PC-3 (cell line): ENCODE results near the gene WNT7A. TPM values are rescaled to one million over a fixed set of nuclear protein-coding genes. Genes with fewer than 3 reads are reported as not detected.
A peak's percentile ranks its signal among the peaks of the same experiment; 100 is the strongest.

Experiments used
- ATAC-seq: fragments of 200-7000 bp; cut with Tn5 transposase; 2 replicates; pipeline ENCODE4 v1.9.1; 2020; ENCODE audit warnings: mild to moderate bottlenecking, moderate library complexity
- BruUV-seq: library from RNA; stranded (reverse); fragments of 400-500 nt; replicated peaks from 2 replicates; lab custom pipeline; 2021; lab: Mats Ljungman, UMichigan
- CTCF ChIA-PET: fragments of 300-600 bp; sonication (Branson Sonifier 250); formaldehyde crosslinking; loops from one replicate; lab custom pipeline; 2022; ENCODE audit warnings: antibody characterized with exemption; lab: Charles Lee
- POLR2A ChIA-PET: fragments of 300-600 bp; sonication (Branson Sonifier 250); formaldehyde crosslinking; loops from one replicate; lab custom pipeline; 2022; ENCODE audit warnings: antibody characterized with exemption; ENCODE audit not compliant: unreplicated experiment; lab: Charles Lee
- DNase-seq: peaks from one replicate; pipeline ENCODE4 v3.0.0-alpha.2; 2015
- H2AFZ ChIP-seq: fragments of 300-600 bp; sonication (generic); 2 replicates; pipeline ENCODE4 v1.6.0; 2016; ENCODE audit warnings: antibody characterized with exemption, low read length
- H3F3A ChIP-seq: fragments of 300-600 bp; sonication (generic); one replicate; pipeline ENCODE4 v1.6.0; 2017; ENCODE audit warnings: antibody characterized with exemption, low read length, control low read depth, mild to moderate bottlenecking; ENCODE audit not compliant: unreplicated experiment
- H3K27ac ChIP-seq: fragments of 300-600 bp; sonication (generic); 2 replicates; pipeline ENCODE4 v1.5.1; 2016; ENCODE audit warnings: mild to moderate bottlenecking, low read length
- H3K27me3 ChIP-seq: fragments of 300-600 bp; sonication (generic); 2 replicates; pipeline ENCODE4 v1.6.1; 2016; ENCODE audit warnings: low read length, mixed read lengths
- H3K36me3 ChIP-seq: fragments of 300-600 bp; sonication (generic); 2 replicates; pipeline ENCODE4 v1.6.1; 2016; ENCODE audit warnings: low read depth, mixed run types, low read length, mixed read lengths
- H3K4me1 ChIP-seq: fragments of 300-600 bp; sonication (generic); 2 replicates; pipeline ENCODE4 v1.5.1; 2016; ENCODE audit warnings: low read length; ENCODE audit not compliant: insufficient read depth
- H3K4me2 ChIP-seq: fragments of 300-600 bp; sonication (generic); 2 replicates; pipeline ENCODE4 v1.6.0; 2016; ENCODE audit warnings: low read length
- H3K4me3 ChIP-seq: fragments of 300-600 bp; sonication (generic); 2 replicates; pipeline ENCODE4 v1.5.1; 2016; ENCODE audit warnings: mild to moderate bottlenecking, low read length, mixed read lengths
- H3K79me2 ChIP-seq: fragments of 300-600 bp; sonication (generic); 2 replicates; pipeline ENCODE4 v1.6.1; 2017; ENCODE audit warnings: low read length, mixed read lengths
- H3K9ac ChIP-seq: fragments of 300-600 bp; sonication (generic); 2 replicates; pipeline ENCODE4 v1.6.0; 2016; ENCODE audit warnings: mild to moderate bottlenecking, low read length
- H3K9me2 ChIP-seq: fragments of 300-600 bp; sonication (generic); replicated peaks from 2 replicates; pipeline ENCODE4 v1.6.1; 2016; ENCODE audit warnings: mixed run types, low read length, mixed read lengths
- H3K9me3 ChIP-seq: fragments of 300-600 bp; sonication (generic); 2 replicates; pipeline ENCODE4 v1.6.1; 2016; ENCODE audit warnings: low read length, mixed read lengths
- H4K20me1 ChIP-seq: fragments of 300-600 bp; sonication (generic); 2 replicates; pipeline ENCODE4 v1.6.1; 2016; ENCODE audit warnings: low read length, mixed read lengths
- EZH2 ChIP-seq: fragments of 300-600 bp; sonication (generic); IDR thresholded peaks from one replicate; pipeline ENCODE4 v1.6.1; 2017; ENCODE audit warnings: antibody characterized with exemption, mild to moderate bottlenecking, low read length; ENCODE audit not compliant: unreplicated experiment
- EZH2phosphoT487 ChIP-seq: fragments of 300-600 bp; sonication (generic); IDR thresholded peaks from 2 replicates; pipeline ENCODE4 v1.6.1; 2018; ENCODE audit warnings: mild to moderate bottlenecking, antibody characterized with exemption, low read length, borderline replicate concordance
- intact Hi-C: fragments of 100-400 bp; cut with micrococcal nuclease; formaldehyde crosslinking; loops from 2 replicates; pipeline ENCODE4 v1.9.0; 2023
- total RNA-seq: library from RNA; depleted of rRNA; stranded (reverse); fragments of >200 nt; gene quantifications from 2 replicates; pipeline ENCODE4 v1.2.3, GENCODE V29; 2014
- TF ChIP-seq, protein P1 (sequence below): fragments of 300-600 bp; sonication (generic); conservative IDR thresholded peaks from 2 replicates; pipeline ENCODE4 v1.5.1; 2017; ENCODE audit warnings: antibody characterized with exemption, low read depth, mild to moderate bottlenecking, low read length

The WNT7A gene
- total RNA-seq, 1 experiment from 2014 or later, result 16.2 TPM

DNA sequence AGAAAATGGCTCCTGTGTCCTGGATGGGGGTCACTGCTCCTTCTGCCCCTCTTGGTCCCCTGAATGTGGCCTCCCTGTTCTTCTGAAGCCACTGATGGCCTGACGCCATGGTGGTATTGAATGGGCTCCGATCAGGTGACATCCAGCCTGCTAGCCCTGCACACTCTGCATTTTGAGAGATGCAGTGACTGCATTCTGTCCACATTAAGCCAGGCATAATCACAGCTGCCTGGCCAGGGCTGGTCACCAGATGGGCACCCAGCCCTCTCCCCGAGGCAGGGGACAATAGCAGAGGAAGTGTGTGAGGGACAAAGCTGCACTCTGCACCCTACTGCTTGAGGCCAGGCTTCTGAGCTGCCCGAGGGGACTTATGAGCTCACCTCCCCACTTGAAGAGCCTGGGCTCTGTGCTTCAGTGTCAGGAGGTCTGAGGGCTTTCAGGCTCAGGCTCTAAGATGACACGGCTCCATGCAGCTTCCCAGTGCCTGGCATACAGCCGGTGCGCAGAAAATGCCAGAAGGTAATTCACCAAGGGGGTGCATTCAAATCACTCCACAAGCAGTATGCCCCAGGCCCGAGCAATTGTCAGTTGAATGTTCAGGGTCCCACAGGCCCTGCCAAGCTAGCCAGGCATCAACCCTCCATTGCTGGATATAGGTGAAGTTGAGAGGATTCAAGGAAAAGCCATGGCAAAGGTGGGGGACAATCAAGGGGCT is 56.8 kb downstream of the WNT7A start:
- Histone ChIP-seq H3K9ac (no peak overlapping the region), H3K27ac (peak overlapping the region; percentile 53), H3K4me1 (peaks cover 55% of the 10 kb centered on the region), H3K4me2 (no peak overlapping the region), H3K79me2 (peaks cover 13% of the 10 kb centered on the region), H3K36me3 (no peaks in the 10 kb centered on the region), H2AFZ (no peak overlapping the region), H3K27me3 (no peaks in the 10 kb centered on the region), H3K4me3 (no peak overlapping the region), H3K9me3 (no peaks in the 10 kb centered on the region), H3F3A (no peaks in the 10 kb centered on the region), H4K20me1 (no peaks in the 10 kb centered on the region), H3K9me2 (no peaks in the 10 kb centered on the region)
- no TSS peak for BruUV-seq
- POLR2A ChIA-PET, result interaction anchor here (0.6 kb wide), 1 partner anchor 1159 kb away, joined by 3 read pairs; no protein-coding TSS in a partner anchor
- no peak for ATAC-seq
- DNase-seq, result no peak
- CTCF ChIA-PET, result no interaction called here
- TF ChIP-seq EZH2 (no peak), EZH2phosphoT487 (no peak)
- TF ChIP-seq, protein P1, sequence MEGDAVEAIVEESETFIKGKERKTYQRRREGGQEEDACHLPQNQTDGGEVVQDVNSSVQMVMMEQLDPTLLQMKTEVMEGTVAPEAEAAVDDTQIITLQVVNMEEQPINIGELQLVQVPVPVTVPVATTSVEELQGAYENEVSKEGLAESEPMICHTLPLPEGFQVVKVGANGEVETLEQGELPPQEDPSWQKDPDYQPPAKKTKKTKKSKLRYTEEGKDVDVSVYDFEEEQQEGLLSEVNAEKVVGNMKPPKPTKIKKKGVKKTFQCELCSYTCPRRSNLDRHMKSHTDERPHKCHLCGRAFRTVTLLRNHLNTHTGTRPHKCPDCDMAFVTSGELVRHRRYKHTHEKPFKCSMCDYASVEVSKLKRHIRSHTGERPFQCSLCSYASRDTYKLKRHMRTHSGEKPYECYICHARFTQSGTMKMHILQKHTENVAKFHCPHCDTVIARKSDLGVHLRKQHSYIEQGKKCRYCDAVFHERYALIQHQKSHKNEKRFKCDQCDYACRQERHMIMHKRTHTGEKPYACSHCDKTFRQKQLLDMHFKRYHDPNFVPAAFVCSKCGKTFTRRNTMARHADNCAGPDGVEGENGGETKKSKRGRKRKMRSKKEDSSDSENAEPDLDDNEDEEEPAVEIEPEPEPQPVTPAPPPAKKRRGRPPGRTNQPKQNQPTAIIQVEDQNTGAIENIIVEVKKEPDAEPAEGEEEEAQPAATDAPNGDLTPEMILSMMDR, result no peak
- intact Hi-C loops, result loop anchor here (1.0 to 5.0 kb wide), 5 partner anchors 18 to 166 kb away; no protein-coding TSS in a partner anchor

DNA sequence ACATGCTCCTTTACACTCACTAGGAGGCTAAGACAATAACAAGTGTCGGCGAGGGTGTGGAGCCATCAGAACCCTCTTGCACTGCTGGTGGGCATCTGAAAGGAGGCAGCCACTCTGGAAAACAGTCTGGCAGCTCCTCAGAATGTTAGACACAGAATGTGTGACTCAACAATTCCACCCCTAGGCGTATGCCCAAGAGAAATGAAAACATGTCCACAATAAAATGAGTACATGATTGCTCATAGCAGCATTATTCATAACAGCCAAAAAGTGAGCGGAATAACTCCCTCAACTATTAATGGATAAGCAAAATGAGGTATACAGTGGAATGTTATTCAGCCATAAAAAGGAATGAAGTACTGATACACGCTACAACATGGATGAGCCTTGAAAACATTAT is 57.8 kb downstream of the WNT7A start:
- 0 out of 2 replicates have a peak overlapping the region, but pooled peaks have one; percentile 5 for H3K4me3 ChIP-seq
- H3K36me3 ChIP-seq, result peaks cover 8% of the 10 kb centered on the region
- peak; percentile 82 for ATAC-seq
- TF ChIP-seq EZH2phosphoT487 (no peak), EZH2 (no peak)
- TF ChIP-seq, protein P1, result no peak
- POLR2A ChIA-PET, result no interaction called here
- H3K9me3 ChIP-seq, result peaks cover under 1% of the 10 kb centered on the region; the same call in 1 of the 2 replicates
- peaks cover 52% of the 10 kb centered on the region for H3K4me1 ChIP-seq
- CTCF ChIA-PET, result no interaction called here
- no peaks in the 10 kb centered on the region for H3K9me2 ChIP-seq
- H3F3A ChIP-seq, result no peaks in the 10 kb centered on the region
- peak; percentile 98 for DNase-seq
- intact Hi-C loops, result loop anchor here (1.0 to 5.0 kb wide), 5 partner anchors 19 to 165 kb away; no protein-coding TSS in a partner anchor
- no peak overlapping the region for H3K9ac ChIP-seq
- no TSS peak for BruUV-seq
- 0 out of 2 replicates have a peak overlapping the region, but pooled peaks have one; percentile 2 for H3K4me2 ChIP-seq
- no peak overlapping the region for H2AFZ ChIP-seq
- H3K27ac ChIP-seq, result peak overlapping the region; percentile 53
- no peaks in the 10 kb centered on the region for H3K27me3 ChIP-seq
- peaks cover 13% of the 10 kb centered on the region for H3K79me2 ChIP-seq
- H4K20me1 ChIP-seq, result no peaks in the 10 kb centered on the region

DNA sequence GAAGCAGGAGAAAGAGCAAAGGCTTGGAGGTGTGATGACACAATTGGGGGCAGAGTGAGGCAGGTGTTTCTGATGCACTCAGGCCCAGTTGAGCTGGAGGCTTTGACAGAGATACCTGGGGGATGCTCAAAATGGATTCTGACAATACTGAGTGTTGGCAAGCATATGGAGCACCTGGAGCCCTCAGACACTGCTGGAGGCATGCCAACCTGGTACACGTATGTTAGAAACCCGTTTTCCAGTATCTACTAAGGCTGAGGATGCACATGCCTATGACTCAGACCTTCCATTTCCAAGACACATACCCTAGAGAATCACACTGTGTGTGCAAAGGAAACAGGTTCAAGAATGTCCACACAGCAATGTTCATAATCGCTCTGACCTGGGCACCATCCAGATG is 58.7 kb downstream of the WNT7A start:
- H3K79me2 ChIP-seq, result peaks cover 13% of the 10 kb centered on the region
- no peak for ATAC-seq
- H3K4me3 ChIP-seq, result no peak overlapping the region
- no peaks in the 10 kb centered on the region for H3K27me3 ChIP-seq
- ChIA-PET POLR2A (no interaction called here), CTCF (no interaction called here)
- H3K9me3 ChIP-seq, result peaks cover 6% of the 10 kb centered on the region; the same call in 1 of the 2 replicates
- intact Hi-C loops, result loop anchor here (5.0 kb wide), 1 partner anchor 56 kb away; no protein-coding TSS in a partner anchor
- no TSS peak for BruUV-seq
- TF ChIP-seq, protein P1, result no peak
- no peak for TF ChIP-seq EZH2phosphoT487
- TF ChIP-seq EZH2, result no peak
- H2AFZ ChIP-seq, result no peak overlapping the region
- no peak overlapping the region for H3K4me2 ChIP-seq
- H3K9ac ChIP-seq, result no peak overlapping the region
- H3K4me1 ChIP-seq, result peaks cover 51% of the 10 kb centered on the region
- no peaks in the 10 kb centered on the region for H4K20me1 ChIP-seq
- H3F3A ChIP-seq, result no peaks in the 10 kb centered on the region
- peaks cover 17% of the 10 kb centered on the region for H3K36me3 ChIP-seq
- no peak overlapping the region for H3K27ac ChIP-seq
- H3K9me2 ChIP-seq, result no peaks in the 10 kb centered on the region
- DNase-seq, result peak; percentile 56
